Measurements from ENCODE around the gene MAVS.

The MAVS gene

GRCh38 chr20:3915691-3916090, 69.1 kb downstream of the MAVS start:
- DNase-seq = no peak

GRCh38 chr20:3916364-3916763, 69.7 kb downstream of the MAVS start:
- no peak for DNase-seq

- DNase-seq = no peak
Measured at GRCh38 chr20:3919352-3919751, 72.7 kb downstream of the MAVS start.

GRCh38 chr20:3922223-3922982, 75.8 kb downstream of the MAVS start:
- DNase-seq = no peak

GRCh38 chr20:3922983-3923339, 76.3 kb downstream of the MAVS start:
- no peak for DNase-seq

GRCh38 chr20:3923818-3924217, 77.2 kb downstream of the MAVS start:
- no peak for DNase-seq

- DNase-seq = no peak
Measured at GRCh38 chr20:3924304-3925112, 77.9 kb downstream of the MAVS start.

- no peak for DNase-seq
Measured at GRCh38 chr20:3925113-3925695, 78.6 kb downstream of the MAVS start.
